H9 (cell line): Measurements from ENCODE around the gene ARHGDIA. TPM values are rescaled to one million over a fixed set of nuclear protein-coding genes. Genes with fewer than 3 reads are reported as not detected.
A peak's percentile ranks its signal among the peaks of the same experiment; 100 is the strongest.

Experiments used
- DNase-seq: peaks from one replicate; pipeline ENCODE4 v3.0.0-alpha.2; 2017
- H2AFZ ChIP-seq: one replicate; pipeline ENCODE4 v1.6.1; 2013; ENCODE audit warnings: mild to moderate bottlenecking, low read length, control low read depth, moderate library complexity
- H2AK5ac ChIP-seq: 2 replicates; pipeline ENCODE4 v1.6.1; 2013; ENCODE audit warnings: low read length, control low read depth, mixed read lengths; ENCODE audit not compliant: insufficient read length
- H2BK120ac ChIP-seq: one replicate; pipeline ENCODE4 v1.6.1; 2013; ENCODE audit warnings: low read depth, mild to moderate bottlenecking, low read length, control low read depth, inconsistent platforms; ENCODE audit not compliant: poor library complexity, severe bottlenecking
- H2BK12ac ChIP-seq: 2 replicates; pipeline ENCODE4 v1.6.1; 2013; ENCODE audit warnings: low read length, control low read depth, mixed read lengths, low read depth; ENCODE audit not compliant: insufficient read length
- H2BK15ac ChIP-seq: 2 replicates; pipeline ENCODE4 v1.6.1; 2013; ENCODE audit warnings: low read depth, low read length, control low read depth
- H2BK20ac ChIP-seq: one replicate; pipeline ENCODE4 v1.6.1; 2013; ENCODE audit warnings: low read depth, mild to moderate bottlenecking, low read length, control low read depth, inconsistent platforms; ENCODE audit not compliant: poor library complexity, severe bottlenecking
- H2BK5ac ChIP-seq: 2 replicates; pipeline ENCODE4 v1.6.1; 2013; ENCODE audit warnings: low read length, control low read depth, mixed read lengths; ENCODE audit not compliant: insufficient read length
- H3K14ac ChIP-seq: 2 replicates; pipeline ENCODE4 v1.6.1; 2013; ENCODE audit warnings: low read length, control low read depth; ENCODE audit not compliant: insufficient read depth
- H3K18ac ChIP-seq: 2 replicates; pipeline ENCODE4 v1.6.1; 2013; ENCODE audit warnings: low read depth, mild to moderate bottlenecking, mixed read lengths, low read length, control low read depth; ENCODE audit not compliant: insufficient read length
- H3K23ac ChIP-seq: 2 replicates; pipeline ENCODE4 v1.6.1; 2013; ENCODE audit warnings: low read length, control low read depth, mixed read lengths, low read depth; ENCODE audit not compliant: insufficient read length
- H3K23me2 ChIP-seq: 2 replicates; pipeline ENCODE4 v1.6.1; 2013; ENCODE audit warnings: low read depth, mild to moderate bottlenecking, mixed read lengths, low read length, control low read depth; ENCODE audit not compliant: insufficient read length, poor library complexity, severe bottlenecking
- H3K27ac ChIP-seq: 2 replicates; pipeline ENCODE4 v1.5.1; 2013; ENCODE audit warnings: low read length, control low read depth, mixed read lengths, low read depth; ENCODE audit not compliant: insufficient read length
- H3K27me3 ChIP-seq: 2 replicates; pipeline ENCODE4 v1.6.1; 2013; ENCODE audit warnings: low read length, control low read depth, inconsistent platforms; ENCODE audit not compliant: insufficient read depth
- H3K4ac ChIP-seq: 2 replicates; pipeline ENCODE4 v1.6.1; 2013; ENCODE audit warnings: low read depth, mild to moderate bottlenecking, control low read depth, inconsistent platforms, low read length, moderate library complexity
- H3K4me1 ChIP-seq: 2 replicates; pipeline ENCODE4 v1.6.1; 2013; ENCODE audit warnings: low read length, control low read depth, inconsistent platforms; ENCODE audit not compliant: insufficient read depth
- H3K4me2 ChIP-seq: 2 replicates; pipeline ENCODE4 v1.6.1; 2013; ENCODE audit warnings: low read length, control low read depth, mixed read lengths; ENCODE audit not compliant: insufficient read length, insufficient read depth
- H3K56ac ChIP-seq: 2 replicates; pipeline ENCODE4 v1.6.1; 2013; ENCODE audit warnings: low read depth, mild to moderate bottlenecking, mixed read lengths, low read length, control low read depth; ENCODE audit not compliant: insufficient read length
- H3K79me1 ChIP-seq: 2 replicates; pipeline ENCODE4 v1.6.1; 2013; ENCODE audit warnings: low read depth, mild to moderate bottlenecking, moderate library complexity, low read length, control low read depth, inconsistent platforms; ENCODE audit not compliant: insufficient read depth, poor library complexity, severe bottlenecking
- H3K79me2 ChIP-seq: 2 replicates; pipeline ENCODE4 v1.6.1; 2013; ENCODE audit warnings: low read length, control low read depth, inconsistent platforms; ENCODE audit not compliant: insufficient read depth
- H3K9ac ChIP-seq: 2 replicates; pipeline ENCODE4 v1.6.1; 2013; ENCODE audit warnings: low read length, control low read depth, mixed read lengths; ENCODE audit not compliant: insufficient read length; ENCODE audit errors: extremely low read depth
- H3K9me3 ChIP-seq: one replicate; pipeline ENCODE4 v1.6.1; 2013; ENCODE audit warnings: low read depth, low read length, inconsistent platforms; ENCODE audit not compliant: control insufficient read depth
- H3T11ph ChIP-seq: one replicate; pipeline ENCODE4 v1.6.1; 2013; ENCODE audit warnings: mild to moderate bottlenecking, low read length, control low read depth, inconsistent platforms
- H4K20me1 ChIP-seq: one replicate; pipeline ENCODE4 v1.6.1; 2013; ENCODE audit not compliant: control insufficient read depth, insufficient read length, insufficient read depth
- H4K5ac ChIP-seq: 2 replicates; pipeline ENCODE4 v1.6.1; 2013; ENCODE audit warnings: low read depth, mild to moderate bottlenecking, mixed read lengths, low read length, control low read depth; ENCODE audit not compliant: insufficient read length
- H4K8ac ChIP-seq: replicated peaks from 2 replicates; pipeline ENCODE4 v1.6.1; 2013; ENCODE audit warnings: low read length, control low read depth, mixed read lengths, low read depth; ENCODE audit not compliant: insufficient read length
- H4K91ac ChIP-seq: 2 replicates; pipeline ENCODE4 v1.6.1; 2013; ENCODE audit warnings: low read depth, mild to moderate bottlenecking, moderate library complexity, mixed read lengths, low read length, control low read depth; ENCODE audit not compliant: insufficient read length
- H3K27ac Mint-ChIP-seq, 3 experiments: 2 replicates in 2 of 3; 3 replicates in 1 of 3; pipeline ENCODE4 v1.8.0; 2020 to 2021; ENCODE audit warnings: mixed read lengths in 3 of 3, mild to moderate bottlenecking in 1 of 3, moderate library complexity in 1 of 3
- H3K27me3 Mint-ChIP-seq: 2 replicates; pipeline ENCODE4 v1.8.0; 2021; ENCODE audit warnings: low read depth, mild to moderate bottlenecking, moderate library complexity, mixed read lengths
- H3K36me3 Mint-ChIP-seq, 3 experiments: 2 replicates in 2 of 3; 3 replicates in 1 of 3; pipeline ENCODE4 v1.8.0; 2020 to 2021; ENCODE audit warnings: low read depth in 3 of 3, mixed read lengths in 3 of 3; ENCODE audit not compliant: insufficient read depth in 1 of 3
- H3K4me1 Mint-ChIP-seq, 2 experiments: 2 replicates each; pipeline ENCODE4 v1.8.0; 2020; ENCODE audit warnings: mixed read lengths in 2 of 2
- H3K4me3 Mint-ChIP-seq, 2 experiments: 2 replicates in 1 of 2; 3 replicates in 1 of 2; pipeline ENCODE4 v1.8.0; 2020 to 2021; ENCODE audit warnings: mild to moderate bottlenecking in 2 of 2, mixed read lengths in 2 of 2, moderate library complexity in 1 of 2
- H3K9me3 Mint-ChIP-seq, 2 experiments: 2 replicates in 1 of 2; 3 replicates in 1 of 2; pipeline ENCODE4 v1.8.0; 2020; ENCODE audit warnings: mild to moderate bottlenecking in 2 of 2, mixed read lengths in 2 of 2, moderate library complexity in 1 of 2
- WGBS: extraction: QIAGEN DNeasy Blood & Tissue Kit; methylation state at CpG from one replicate; pipeline ENCODE4 v1.1.7; 2013; ENCODE audit warnings: missing lambda C conversion rate, low lambda C conversion rate, mixed read lengths; ENCODE audit not compliant: insufficient read length; ENCODE audit errors: extremely low coverage; 5-methylcytosine and 5-hydroxymethylcytosine counted together
- total RNA-seq: library from RNA; stranded (reverse); gene quantifications from 2 replicates; pipeline ENCODE4 v1.2.1, GENCODE V29; 2021
- TF ChIP-seq, protein P1 (sequence below): fragments of 200-600 bp; sonication (generic); conservative IDR thresholded peaks from 3 replicates; pipeline ENCODE4 v1.8.0; 2021; ENCODE audit warnings: antibody characterized with exemption, mild to moderate bottlenecking

Gene ARHGDIA
- total RNA-seq, 1 experiment from 2014 or later: 247 TPM

DNA sequence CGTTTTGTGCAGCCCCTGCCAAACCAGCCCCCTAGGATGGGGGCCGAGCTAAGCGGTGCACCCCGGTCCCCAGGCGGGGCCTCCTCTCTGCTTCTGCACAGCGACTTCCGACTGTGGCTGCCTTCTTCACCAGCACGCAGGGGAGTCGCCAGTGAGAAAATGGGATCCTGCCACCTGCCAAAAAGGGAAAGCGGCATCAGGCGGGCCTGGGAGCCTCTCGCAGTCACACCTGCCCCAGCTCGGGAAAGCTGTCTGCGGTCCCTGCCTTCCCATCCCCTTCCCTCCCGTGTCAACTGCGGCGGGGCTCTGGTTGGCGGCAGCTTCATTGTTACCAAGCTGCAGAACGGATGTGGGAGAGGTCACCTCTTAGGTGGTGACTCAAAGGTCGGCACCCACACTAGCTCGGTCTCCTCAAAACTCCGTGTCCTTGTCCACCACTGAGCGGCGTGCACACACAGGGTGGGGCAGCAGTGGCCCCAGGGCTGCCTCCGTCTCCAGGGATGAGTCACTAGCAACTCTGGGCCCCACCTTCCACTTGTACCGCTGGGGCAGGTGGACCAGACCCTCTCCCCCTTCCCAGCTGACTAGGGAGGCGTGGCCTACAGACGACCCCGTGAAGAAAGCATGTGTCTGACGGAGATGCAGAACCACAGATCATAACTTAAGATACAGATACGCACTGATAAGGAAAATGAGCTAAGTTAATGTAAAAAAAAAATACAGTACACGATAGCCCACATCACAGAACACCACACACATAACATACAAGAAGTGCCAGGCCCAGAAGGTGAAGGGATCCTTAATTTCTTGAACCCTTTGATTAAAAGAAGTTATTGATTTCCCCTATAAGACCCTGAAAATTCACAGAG lies 41.5 kb upstream of the ARHGDIA start:
- H3K23me2 ChIP-seq: peaks cover 10% of the 10 kb centered on the region

More for the DNA sequence above, 41.5 kb upstream of the ARHGDIA start:
- H2BK5ac ChIP-seq: no peak overlapping the region
- no peak overlapping the region for H4K5ac ChIP-seq
- H2BK20ac ChIP-seq: no peak overlapping the region
- Mint-ChIP-seq H3K27ac (no peak overlapping the region; a peak in 1 of 7 replicates), H3K4me3 (peak overlapping the region; percentile 26 to 62; a peak in 3 of 5 replicates), H3K4me1 (peaks cover 8 to 12% of the 10 kb centered on the region in 2 experiments), H3K9me3 (no peaks in the 10 kb centered on the region; a peak in 1 of 5 replicates), H3K36me3 (peaks cover 15 to 42% (median 36%) of the 10 kb centered on the region in 3 experiments; a peak in 6 of 7 replicates), H3K27me3 (no peaks in the 10 kb centered on the region)
- DNase-seq: no peak
- H2BK15ac ChIP-seq: no peak overlapping the region
- no peaks in the 10 kb centered on the region for H3K79me1 ChIP-seq
- no peaks in the 10 kb centered on the region; the same call in 1 of the 2 replicates for H3K79me2 ChIP-seq
- H3K9me3 ChIP-seq: no peaks in the 10 kb centered on the region
- H3T11ph ChIP-seq: no peak overlapping the region
- H3K4me1 ChIP-seq: no peaks in the 10 kb centered on the region
- H3K4ac ChIP-seq: no peak overlapping the region
- no peak overlapping the region for H4K8ac ChIP-seq
- H3K23ac ChIP-seq: no peak overlapping the region
- no peak overlapping the region for H3K4me2 ChIP-seq
- TF ChIP-seq, protein P1, sequence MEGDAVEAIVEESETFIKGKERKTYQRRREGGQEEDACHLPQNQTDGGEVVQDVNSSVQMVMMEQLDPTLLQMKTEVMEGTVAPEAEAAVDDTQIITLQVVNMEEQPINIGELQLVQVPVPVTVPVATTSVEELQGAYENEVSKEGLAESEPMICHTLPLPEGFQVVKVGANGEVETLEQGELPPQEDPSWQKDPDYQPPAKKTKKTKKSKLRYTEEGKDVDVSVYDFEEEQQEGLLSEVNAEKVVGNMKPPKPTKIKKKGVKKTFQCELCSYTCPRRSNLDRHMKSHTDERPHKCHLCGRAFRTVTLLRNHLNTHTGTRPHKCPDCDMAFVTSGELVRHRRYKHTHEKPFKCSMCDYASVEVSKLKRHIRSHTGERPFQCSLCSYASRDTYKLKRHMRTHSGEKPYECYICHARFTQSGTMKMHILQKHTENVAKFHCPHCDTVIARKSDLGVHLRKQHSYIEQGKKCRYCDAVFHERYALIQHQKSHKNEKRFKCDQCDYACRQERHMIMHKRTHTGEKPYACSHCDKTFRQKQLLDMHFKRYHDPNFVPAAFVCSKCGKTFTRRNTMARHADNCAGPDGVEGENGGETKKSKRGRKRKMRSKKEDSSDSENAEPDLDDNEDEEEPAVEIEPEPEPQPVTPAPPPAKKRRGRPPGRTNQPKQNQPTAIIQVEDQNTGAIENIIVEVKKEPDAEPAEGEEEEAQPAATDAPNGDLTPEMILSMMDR: no peak
- H2AK5ac ChIP-seq: no peak overlapping the region
- H4K20me1 ChIP-seq: no peaks in the 10 kb centered on the region
- no peak overlapping the region for H2BK12ac ChIP-seq
- H3K18ac ChIP-seq: no peak overlapping the region
- no peak overlapping the region for H3K14ac ChIP-seq
- no peak overlapping the region for H2AFZ ChIP-seq
- H3K56ac ChIP-seq: no peak overlapping the region
- H3K27me3 ChIP-seq: no peaks in the 10 kb centered on the region
- H4K91ac ChIP-seq: no peak overlapping the region
- no CpG with 5 or more reads among the region's 32 CpGs for WGBS
- H3K27ac ChIP-seq: no peak overlapping the region
- H3K9ac ChIP-seq: no peak overlapping the region
- no peak overlapping the region for H2BK120ac ChIP-seq
